ENCODE data around the gene APOLD1. TPM values are rescaled to one million over a fixed set of nuclear protein-coding genes. Genes with fewer than 3 reads are reported as not detected.
A peak's percentile ranks its signal among the peaks of the same experiment; 100 is the strongest.
"Not testable (repeated sequence)": the region's sequence is repeated elsewhere in the genome, so short reads cannot be mapped to it uniquely, and the experiment has no call there.

Gene APOLD1
- total RNA-seq, 2 experiments from 2014 or later: 3.5 to 7.0 TPM

DNA sequence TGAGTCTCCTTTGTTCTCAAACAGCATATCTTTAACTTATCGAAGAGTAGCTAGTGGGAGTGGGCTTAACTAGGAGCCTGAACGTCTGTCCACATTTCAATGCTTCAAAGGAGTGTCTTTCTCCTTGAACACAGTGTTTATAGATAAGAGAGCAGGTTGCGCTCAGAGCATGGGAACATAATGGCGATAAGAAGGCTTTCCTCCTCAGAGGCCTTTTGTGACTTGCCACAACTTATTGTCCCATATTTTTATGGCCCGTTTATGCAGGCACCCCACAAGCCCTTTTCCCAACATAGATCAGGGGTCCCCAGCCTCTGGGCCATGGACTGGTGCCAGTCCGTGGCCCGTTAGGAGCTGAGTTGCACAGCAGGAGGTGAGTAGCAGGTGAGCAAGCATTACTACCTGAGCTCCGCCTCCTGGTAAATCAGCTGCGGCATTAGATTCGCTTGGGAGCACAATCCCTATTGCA is 25.1 kb downstream of the APOLD1 start:
- intact Hi-C loops (cut with DNase I, micrococcal nuclease): loop anchor here in 1 of 2 experiments (5.0 kb wide), 1 partner anchor 453 kb away; the partner anchor contains the start of gene BORCS5
- ATAC-seq (no peak), DNase-seq (no peak)
- Mint-ChIP-seq H3K27me3 (no peaks in the 10 kb centered on the region), H3K9me3 (ENCODE audit: low read depth) (no peaks in the 10 kb centered on the region), H3K4me3 (no peak overlapping the region), H3K4me1 (peaks cover 57% of the 10 kb centered on the region), H3K36me3 (ENCODE audit: low read depth) (peaks cover 17% of the 10 kb centered on the region), H3K27ac (no peak overlapping the region)
- ChIA-PET POLR2A (no interaction called here), CTCF (no interaction called here)

DNA sequence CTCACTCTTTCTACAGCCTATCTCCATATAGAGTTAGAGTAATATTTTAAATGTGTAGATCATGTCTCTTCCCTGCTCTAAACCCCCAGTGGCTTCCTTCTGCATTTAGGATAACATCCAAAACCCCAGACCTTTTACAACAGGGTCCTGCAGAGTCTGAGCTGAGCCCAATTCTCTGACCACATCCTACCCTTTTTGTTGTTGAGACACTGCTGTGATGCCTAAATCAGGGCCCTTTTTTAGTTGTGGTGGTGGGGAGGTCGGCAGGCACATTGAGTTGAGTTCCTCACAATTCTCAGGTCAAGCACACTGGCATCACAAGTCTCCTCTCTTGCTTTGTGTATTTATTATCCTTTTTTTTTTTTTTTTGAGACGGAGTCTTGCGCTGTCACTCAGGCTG is 25.9 kb downstream of the APOLD1 start:
- Mint-ChIP-seq H3K27ac (no peak overlapping the region), H3K36me3 (ENCODE audit: low read depth) (peaks cover 25% of the 10 kb centered on the region), H3K4me3 (no peak overlapping the region), H3K27me3 (no peaks in the 10 kb centered on the region), H3K4me1 (peaks cover 61% of the 10 kb centered on the region), H3K9me3 (ENCODE audit: low read depth) (no peaks in the 10 kb centered on the region)
- CTCF ChIA-PET: interaction anchor here (0.6 kb wide), 1 partner anchor 404 kb away, joined by 3 read pairs; no protein-coding TSS in a partner anchor
- DNase-seq (no peak), ATAC-seq (no peak)
- intact Hi-C loops (cut with DNase I, micrococcal nuclease): loop anchor here in 1 of 2 experiments (5.0 kb wide), 1 partner anchor 454 kb away; the partner anchor contains the start of gene BORCS5
- POLR2A ChIA-PET: no interaction called here

DNA sequence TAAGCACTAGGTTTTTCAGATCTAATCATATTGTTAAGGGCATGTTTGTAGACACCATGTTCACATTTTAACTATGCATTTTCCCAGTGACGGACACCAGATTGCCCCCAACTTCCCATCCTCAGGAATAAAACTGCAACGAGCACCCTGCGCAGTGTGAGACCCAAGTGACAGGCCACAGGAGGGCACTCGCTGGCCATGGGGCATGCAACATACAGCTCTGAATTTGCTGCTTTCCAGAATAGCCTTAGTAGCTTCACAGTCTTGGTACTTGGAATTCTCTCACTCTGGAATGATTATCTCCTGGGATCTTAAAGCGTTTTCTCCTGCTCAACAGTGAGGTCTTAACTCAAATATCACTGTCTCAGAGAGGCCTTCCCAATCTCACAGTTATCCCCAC is 26.7 kb downstream of the APOLD1 start:
- Mint-ChIP-seq H3K27me3 (no peaks in the 10 kb centered on the region), H3K27ac (no peak overlapping the region), H3K4me3 (no peak overlapping the region), H3K36me3 (ENCODE audit: low read depth) (peaks cover 32% of the 10 kb centered on the region), H3K9me3 (ENCODE audit: low read depth) (no peaks in the 10 kb centered on the region), H3K4me1 (peaks cover 62% of the 10 kb centered on the region)
- ATAC-seq: no peak
- intact Hi-C loops (cut with DNase I, micrococcal nuclease): loop anchor here (2.0 to 5.0 kb wide), 2 partner anchors 23 to 455 kb away; partner anchors contain the start of gene BORCS5 (in 1 of the 2)
- no peak for DNase-seq
- ChIA-PET CTCF (interaction anchor here (0.8 to 2.9 kb wide), 4 partner anchors 9 to 25 kb away, joined by 3 to 22 read pairs (median 10); no protein-coding TSS in a partner anchor), POLR2A (no interaction called here)

DNA sequence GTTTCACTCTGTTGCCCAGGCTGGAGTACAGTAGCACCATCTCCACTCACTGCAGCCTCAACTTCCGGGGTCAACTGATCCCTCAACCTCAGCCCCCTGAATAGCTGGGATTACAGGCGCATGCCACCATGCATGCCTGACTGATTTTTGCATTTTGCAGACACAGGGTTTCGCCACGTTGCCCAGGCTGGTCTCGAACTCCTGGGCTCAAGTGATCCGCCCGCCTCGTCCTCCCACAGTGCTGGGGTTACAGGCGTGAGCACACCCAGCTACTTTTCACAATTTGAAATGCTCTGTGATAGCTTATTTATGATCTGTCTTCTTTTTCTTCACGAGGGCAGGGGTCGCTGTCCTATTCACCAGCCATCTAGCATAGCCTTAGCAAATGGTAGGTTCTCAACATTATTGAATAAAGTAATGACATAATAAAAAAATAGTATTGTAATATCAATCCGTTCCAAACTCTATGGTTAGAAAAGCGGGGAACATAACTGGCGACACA is 27.2 kb downstream of the APOLD1 start:
- no peak for DNase-seq
- H3K27ac Mint-ChIP-seq: peak overlapping the region; percentile 91
- H3K4me1 Mint-ChIP-seq: peaks cover 61% of the 10 kb centered on the region
- H3K4me3 Mint-ChIP-seq: peak overlapping the region; percentile 95
- no peaks in the 10 kb centered on the region for H3K27me3 Mint-ChIP-seq
- peak; percentile 2 for ATAC-seq
- ChIA-PET POLR2A (no interaction called here), CTCF (interaction anchor here (0.6 to 2.9 kb wide), 8 partner anchors 9 to 182 kb away, joined by 3 to 22 read pairs (median 6); no protein-coding TSS in a partner anchor)
- no peaks in the 10 kb centered on the region for H3K9me3 Mint-ChIP-seq (ENCODE audit: low read depth)
- intact Hi-C loops (cut with DNase I, micrococcal nuclease): loop anchor here (1.0 to 5.0 kb wide), 6 partner anchors 24 to 455 kb away; partner anchors contain the start of genes HEBP1 (in 2 of the 2) and BORCS5 (in 1 of the 2)
- peaks cover 36% of the 10 kb centered on the region for H3K36me3 Mint-ChIP-seq (ENCODE audit: low read depth)

- H3K4me1 Mint-ChIP-seq: peaks cover 61% of the 10 kb centered on the region
Observed at GRCh38 chr12:12813120-12814101, 28.0 kb downstream of the APOLD1 start, which contains the start of gene DDX47. DDX47 (plus strand) TSS chr12:12813346; CDS start chr12:12813368, 22 bp downstream.

DNA sequence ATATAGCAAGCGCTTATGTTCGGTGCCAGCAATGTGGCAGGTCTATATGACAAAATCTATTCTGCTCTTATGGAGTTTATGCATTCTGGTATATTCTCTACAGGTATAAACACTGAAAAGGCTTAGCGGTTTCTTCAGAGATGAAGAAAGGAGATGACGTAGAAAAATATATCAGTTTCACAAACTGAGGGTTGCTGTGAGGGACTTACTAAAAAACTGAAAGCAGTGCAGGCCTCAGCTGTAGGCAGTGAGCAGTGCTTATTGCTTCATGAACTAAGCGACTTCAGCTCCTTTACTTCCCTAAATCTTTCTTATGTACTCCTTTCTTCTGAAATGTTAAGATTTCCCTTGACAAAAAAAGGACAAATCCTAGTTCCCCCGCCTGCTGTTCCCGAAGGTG is 32.2 kb downstream of the APOLD1 start:
- H3K27ac Mint-ChIP-seq: no peak overlapping the region

More at GRCh38 chr12:12813120-12814101, 28.0 kb downstream of the APOLD1 start, which contains the start of gene DDX47:
- POLR2A ChIA-PET: interaction anchor here (0.6 to 1.1 kb wide), 3 partner anchors 8 to 88 kb away, joined by 3 to 8 read pairs (median 4); no protein-coding TSS in a partner anchor
- peak; percentile 90 for ATAC-seq
- DNase-seq: peak; percentile 99
- intact Hi-C loops (cut with DNase I, micrococcal nuclease): loop anchor here (1.0 to 5.0 kb wide), 6 partner anchors 25 to 456 kb away; partner anchors contain the start of genes HEBP1 (in 2 of the 2) and BORCS5 (in 1 of the 2)
- Mint-ChIP-seq H3K27ac (peak within 1 kb of the TSS; percentile 91), H3K36me3 (ENCODE audit: low read depth) (peaks cover 40% of the 10 kb centered on the region), H3K4me3 (peak within 1 kb of the TSS; percentile 95), H3K27me3 (no peaks in the 10 kb centered on the region), H3K9me3 (ENCODE audit: low read depth) (no peaks in the 10 kb centered on the region)
- CTCF ChIA-PET: interaction anchor here (0.5 to 2.9 kb wide), 20 partner anchors 9 to 184 kb away, joined by 3 to 22 read pairs (median 4); no protein-coding TSS in a partner anchor

GRCh38 chr12:12818701-12819100 is 33.2 kb downstream of the APOLD1 start:
- no peaks in the 10 kb centered on the region for H3K9me3 Mint-ChIP-seq (ENCODE audit: low read depth)
- H3K36me3 Mint-ChIP-seq (ENCODE audit: low read depth): peaks cover 75% of the 10 kb centered on the region
- peaks cover 68% of the 10 kb centered on the region for H3K4me1 Mint-ChIP-seq
- intact Hi-C loops (cut with DNase I, micrococcal nuclease): no loop called here
- ChIA-PET POLR2A (interaction anchor here (0.6 to 0.8 kb wide), 2 partner anchors 114 to 183 kb away, joined by 5 to 6 read pairs; no protein-coding TSS in a partner anchor), CTCF (interaction anchor here (0.8 to 2.5 kb wide), 4 partner anchors 18 to 226 kb away, joined by 3 to 7 read pairs (median 4); no protein-coding TSS in a partner anchor)
- no peak for DNase-seq
- peak; percentile 19 for ATAC-seq
- H3K4me3 Mint-ChIP-seq: no peak overlapping the region
- no peaks in the 10 kb centered on the region for H3K27me3 Mint-ChIP-seq
- peak overlapping the region; percentile 69 for H3K27ac Mint-ChIP-seq

More for the DNA sequence above, 32.2 kb downstream of the APOLD1 start:
- Mint-ChIP-seq H3K4me1 (peaks cover 75% of the 10 kb centered on the region), H3K4me3 (no peak overlapping the region), H3K9me3 (ENCODE audit: low read depth) (no peaks in the 10 kb centered on the region), H3K36me3 (ENCODE audit: low read depth) (peaks cover 70% of the 10 kb centered on the region), H3K27me3 (no peaks in the 10 kb centered on the region)
- POLR2A ChIA-PET: no interaction called here
- intact Hi-C loops (cut with DNase I, micrococcal nuclease): no loop called here
- CTCF ChIA-PET: interaction anchor here (0.8 to 2.5 kb wide), 2 partner anchors 19 to 81 kb away, joined by 3 to 7 read pairs; no protein-coding TSS in a partner anchor
- ATAC-seq (no peak), DNase-seq (no peak)

- peaks cover 63% of the 10 kb centered on the region for H3K4me1 Mint-ChIP-seq
- ChIA-PET POLR2A (interaction anchor here (0.6 to 0.8 kb wide), 2 partner anchors 114 to 182 kb away, joined by 5 to 6 read pairs; no protein-coding TSS in a partner anchor), CTCF (interaction anchor here (0.8 to 1.2 kb wide), 3 partner anchors 18 to 226 kb away, joined by 3 to 5 read pairs (median 4); no protein-coding TSS in a partner anchor)
- H3K27me3 Mint-ChIP-seq: no peaks in the 10 kb centered on the region
- H3K27ac Mint-ChIP-seq: peak overlapping the region; percentile 21
- H3K4me3 Mint-ChIP-seq: no peak overlapping the region
- DNase-seq (no peak), ATAC-seq (no peak)
- intact Hi-C loops (cut with DNase I, micrococcal nuclease): no loop called here
- H3K36me3 Mint-ChIP-seq (ENCODE audit: low read depth): peaks cover 75% of the 10 kb centered on the region
- no peaks in the 10 kb centered on the region for H3K9me3 Mint-ChIP-seq (ENCODE audit: low read depth)
Observed at GRCh38 chr12:12819221-12819620, 33.8 kb downstream of the APOLD1 start.

DNA sequence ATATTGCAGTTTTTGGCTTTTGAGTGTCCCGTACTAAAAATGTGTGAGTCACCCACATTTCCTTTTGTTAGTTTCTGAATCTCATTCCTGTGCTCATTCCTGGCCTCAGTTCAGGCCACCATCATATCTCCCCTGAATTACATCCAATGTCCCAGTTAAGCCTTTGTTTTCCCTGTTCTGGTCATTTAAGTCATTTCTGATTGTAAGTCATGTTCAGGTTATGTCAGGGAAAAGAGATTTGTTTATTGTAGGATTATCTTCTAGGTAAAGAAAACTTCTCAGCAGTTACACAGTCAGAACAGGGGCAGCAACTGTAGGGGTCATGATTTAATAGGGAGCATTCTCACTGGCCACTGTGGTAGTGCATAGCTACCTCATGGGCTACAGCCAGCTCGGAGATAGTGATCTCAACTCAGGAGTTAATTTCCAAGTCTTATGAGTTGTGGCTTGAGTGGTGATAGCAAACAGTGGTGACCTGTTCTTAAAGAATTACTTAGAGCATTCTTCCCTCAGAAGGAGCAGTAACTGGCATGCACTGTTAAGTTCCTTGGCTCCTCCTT is 34.4 kb downstream of the APOLD1 start:
- CTCF ChIA-PET: interaction anchor here (0.8 to 1.2 kb wide), 3 partner anchors 17 to 225 kb away, joined by 3 to 5 read pairs (median 4); no protein-coding TSS in a partner anchor
- no peak overlapping the region for H3K27ac Mint-ChIP-seq

DNA sequence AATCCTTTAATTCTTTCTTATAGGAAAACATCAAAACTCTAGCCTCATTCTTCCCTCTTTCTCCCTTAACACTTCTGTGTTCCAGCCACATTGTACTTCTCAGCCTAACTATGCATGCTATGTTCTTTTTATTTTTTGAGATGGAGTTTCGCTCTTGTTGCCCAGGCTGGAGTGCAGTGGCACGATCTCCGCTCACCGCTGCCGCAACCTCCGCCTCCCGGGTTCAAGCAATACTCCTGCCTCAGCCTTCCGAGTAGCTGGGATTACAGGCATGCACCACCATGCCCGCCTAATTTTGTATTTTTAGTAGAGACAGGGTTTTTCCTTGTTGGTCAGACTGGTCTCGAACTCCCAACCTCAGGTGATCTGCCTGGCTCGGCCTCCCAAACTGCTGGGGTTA is 34.9 kb downstream of the APOLD1 start:
- POLR2A ChIA-PET: not testable (repeated sequence)

More for the DNA sequence above, 34.4 kb downstream of the APOLD1 start:
- Mint-ChIP-seq H3K9me3 (ENCODE audit: low read depth) (no peaks in the 10 kb centered on the region), H3K4me3 (no peak overlapping the region), H3K4me1 (peaks cover 57% of the 10 kb centered on the region), H3K27me3 (no peaks in the 10 kb centered on the region), H3K36me3 (ENCODE audit: low read depth) (peaks cover 75% of the 10 kb centered on the region)
- no peak for ATAC-seq
- DNase-seq: no peak
- intact Hi-C loops (cut with DNase I, micrococcal nuclease): no loop called here
- POLR2A ChIA-PET: no interaction called here

More for the DNA sequence above, 34.9 kb downstream of the APOLD1 start:
- DNase-seq; intact Hi-C loops (cut with DNase I, micrococcal nuclease); H3K27ac Mint-ChIP-seq; H3K4me3 Mint-ChIP-seq; H3K9me3 Mint-ChIP-seq (ENCODE audit: low read depth); ATAC-seq; CTCF ChIA-PET; H3K27me3 Mint-ChIP-seq: not testable (repeated sequence)
- Mint-ChIP-seq H3K36me3 (ENCODE audit: low read depth) (peaks cover 78% of the 10 kb centered on the region), H3K4me1 (peaks cover 54% of the 10 kb centered on the region)

Data from activated CD4-positive, alpha-beta T cell treated with anti-CD3 and anti-CD28 coated beads for 36 hours (primary cell).